GM18909 (cell line): ENCODE data around the gene ARPP21.

Experiments used
- ATAC-seq: cut with Tn5 transposase; IDR thresholded peaks from one replicate; pipeline ENCODE4 v1.9.1; 2021; ENCODE audit warnings: mild to moderate bottlenecking; ENCODE audit not compliant: unreplicated experiment, poor library complexity

Gene ARPP21

DNA sequence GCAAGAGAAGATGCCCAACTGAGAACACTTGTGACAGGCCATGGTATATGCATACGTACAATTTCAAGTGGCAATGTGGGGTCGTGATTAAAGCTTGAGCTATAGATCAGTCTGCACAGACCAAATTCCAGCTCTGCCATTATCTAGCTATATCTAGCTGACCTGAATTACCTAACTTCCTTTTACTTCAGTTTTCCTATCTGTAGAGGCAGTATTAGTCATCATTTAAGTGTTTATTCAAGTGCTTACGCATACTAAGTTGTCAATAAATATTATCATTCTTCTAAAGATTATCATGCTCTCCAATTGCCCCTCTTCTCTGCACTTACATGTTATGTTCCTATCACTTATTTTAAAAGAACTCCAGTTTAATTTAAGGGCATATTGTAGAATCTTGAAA, 87.9 kb downstream of the ARPP21 start:
- no peak for ATAC-seq

DNA sequence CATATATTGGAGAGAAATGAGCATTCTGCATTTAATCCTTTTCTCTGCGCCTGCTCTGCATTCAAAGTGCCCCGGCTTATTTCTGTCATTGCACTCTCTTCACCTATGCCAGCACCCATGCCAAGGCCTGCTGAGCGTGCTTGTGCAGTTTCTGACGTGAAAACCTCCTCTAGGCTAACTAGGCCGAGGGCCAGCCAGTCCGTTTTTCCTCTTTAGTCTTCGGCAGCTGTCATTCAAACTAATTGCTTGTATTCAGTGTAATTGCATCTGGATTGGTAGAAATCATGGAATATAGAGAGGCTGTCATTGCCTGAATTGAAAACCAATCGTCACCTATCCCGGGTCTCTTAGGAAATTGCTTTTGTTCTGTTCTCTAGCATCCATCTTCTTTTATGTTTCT, 94.0 kb downstream of the ARPP21 start:
- no peak for ATAC-seq

DNA sequence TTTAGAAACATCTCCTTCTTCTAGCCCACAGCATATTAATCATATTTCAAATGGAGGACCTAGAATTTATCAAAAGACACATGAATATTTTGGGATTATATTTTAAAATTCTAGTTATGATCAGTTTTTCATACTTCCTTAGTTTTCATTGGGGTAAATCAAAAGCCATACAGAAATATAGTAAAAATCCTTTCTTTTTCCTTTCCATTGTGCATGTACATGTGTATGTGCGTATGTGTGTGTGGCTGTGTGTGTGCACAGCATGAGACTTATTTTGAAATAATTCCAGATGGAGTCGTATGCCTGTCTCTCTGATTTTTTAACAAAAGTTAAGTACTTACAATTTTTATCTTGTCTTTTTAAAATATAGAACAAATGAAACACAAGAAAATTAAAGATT, 94.5 kb downstream of the ARPP21 start:
- no peak for ATAC-seq

DNA sequence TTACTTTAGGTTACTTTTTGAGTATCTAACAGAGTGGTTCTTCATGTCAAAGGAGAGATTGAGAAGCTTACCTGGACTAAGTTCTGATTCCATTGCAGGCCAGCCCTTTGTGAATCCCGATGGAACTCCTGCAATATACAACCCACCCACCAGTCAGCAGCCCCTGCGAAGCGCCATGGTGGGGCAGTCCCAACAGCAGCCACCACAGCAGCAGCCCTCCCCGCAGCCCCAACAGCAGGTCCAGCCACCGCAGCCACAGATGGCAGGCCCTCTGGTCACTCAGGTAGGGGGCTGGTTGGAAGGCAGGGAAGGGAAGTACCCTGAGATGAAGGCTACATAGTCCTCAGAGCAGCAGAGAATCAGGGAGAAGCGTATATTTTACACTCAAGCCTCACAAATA, 97.8 kb downstream of the ARPP21 start:
- no peak for ATAC-seq

DNA sequence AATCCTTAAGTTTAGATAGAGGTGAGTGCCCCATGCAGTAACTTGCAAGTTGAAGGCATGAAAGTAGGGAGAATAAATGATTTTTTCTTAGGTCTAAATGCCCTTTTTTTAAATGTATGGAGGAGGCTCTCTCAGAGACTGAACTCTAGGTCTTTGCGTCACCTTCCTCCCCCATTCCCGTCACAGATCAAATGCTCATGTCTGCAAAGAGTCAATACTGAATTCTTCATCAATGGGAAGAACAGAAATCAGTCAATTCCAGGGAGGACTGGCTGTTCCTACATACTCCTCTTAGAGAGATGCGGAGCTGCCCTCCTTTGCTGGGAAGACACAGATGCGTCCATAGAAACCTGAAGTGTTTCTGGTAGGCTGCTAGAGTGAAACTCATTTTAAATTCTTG, 98.2 kb downstream of the ARPP21 start:
- no peak for ATAC-seq

DNA sequence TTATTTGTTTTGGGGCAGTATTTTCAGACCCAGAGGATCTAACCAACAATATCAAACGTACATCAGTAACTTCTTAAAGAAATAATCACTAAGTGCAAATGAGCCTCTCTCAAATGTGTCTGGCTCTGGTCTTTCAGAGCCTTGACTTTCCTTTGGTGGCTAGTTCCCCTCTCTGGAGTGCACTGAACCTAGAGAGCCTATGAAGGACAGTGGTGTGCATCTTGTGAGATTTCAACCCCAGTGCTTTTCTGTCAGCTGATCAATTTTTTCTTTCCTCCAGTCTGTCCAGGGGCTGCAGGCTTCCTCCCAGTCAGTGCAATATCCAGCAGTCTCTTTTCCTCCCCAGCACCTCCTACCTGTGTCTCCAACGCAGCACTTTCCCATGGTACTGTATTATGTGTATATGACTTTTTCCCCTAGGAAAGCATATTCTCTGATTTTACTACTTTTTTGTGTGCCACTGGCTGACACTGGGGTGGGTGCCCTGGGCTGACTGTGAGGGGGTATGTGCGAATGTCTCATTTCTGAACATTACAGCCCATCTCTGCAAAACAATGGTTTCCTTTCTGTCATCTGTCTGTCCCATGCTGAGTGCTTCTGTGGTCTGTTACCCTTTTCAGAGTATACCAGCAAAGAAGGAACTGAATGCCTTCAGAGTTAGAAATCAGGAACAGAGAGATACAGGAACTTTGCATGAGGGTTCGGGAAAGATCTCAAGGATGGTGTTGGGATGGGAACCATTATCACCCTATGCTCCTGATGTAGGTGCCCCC, 98.8 kb downstream of the ARPP21 start:
- ATAC-seq: no peak

DNA sequence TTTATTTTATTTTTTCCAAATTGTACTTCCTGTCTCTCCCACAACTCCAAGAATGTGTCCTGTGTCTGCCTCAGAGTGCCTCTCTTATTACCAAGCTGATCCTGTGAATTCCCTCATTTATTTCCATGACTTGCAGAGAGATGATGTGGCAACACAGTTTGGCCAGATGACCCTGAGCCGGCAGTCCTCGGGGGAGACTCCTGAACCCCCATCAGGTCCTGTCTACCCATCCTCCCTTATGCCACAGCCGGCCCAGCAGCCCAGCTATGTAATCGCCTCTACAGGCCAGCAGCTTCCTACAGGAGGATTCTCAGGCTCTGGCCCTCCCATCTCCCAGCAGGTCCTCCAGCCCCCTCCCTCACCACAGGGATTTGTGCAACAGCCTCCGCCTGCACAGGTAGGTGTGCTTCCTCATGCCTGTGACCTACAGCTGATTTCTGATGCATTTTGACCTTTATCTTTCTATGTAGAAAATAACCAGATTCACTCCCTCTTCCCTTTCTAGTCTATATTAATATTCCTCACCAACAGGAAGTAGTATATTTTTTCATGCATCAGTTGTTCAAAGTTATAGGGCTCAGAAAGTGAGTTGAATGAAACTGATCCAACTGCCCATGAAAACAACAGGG, 100.0 kb downstream of the ARPP21 start:
- no peak for ATAC-seq

DNA sequence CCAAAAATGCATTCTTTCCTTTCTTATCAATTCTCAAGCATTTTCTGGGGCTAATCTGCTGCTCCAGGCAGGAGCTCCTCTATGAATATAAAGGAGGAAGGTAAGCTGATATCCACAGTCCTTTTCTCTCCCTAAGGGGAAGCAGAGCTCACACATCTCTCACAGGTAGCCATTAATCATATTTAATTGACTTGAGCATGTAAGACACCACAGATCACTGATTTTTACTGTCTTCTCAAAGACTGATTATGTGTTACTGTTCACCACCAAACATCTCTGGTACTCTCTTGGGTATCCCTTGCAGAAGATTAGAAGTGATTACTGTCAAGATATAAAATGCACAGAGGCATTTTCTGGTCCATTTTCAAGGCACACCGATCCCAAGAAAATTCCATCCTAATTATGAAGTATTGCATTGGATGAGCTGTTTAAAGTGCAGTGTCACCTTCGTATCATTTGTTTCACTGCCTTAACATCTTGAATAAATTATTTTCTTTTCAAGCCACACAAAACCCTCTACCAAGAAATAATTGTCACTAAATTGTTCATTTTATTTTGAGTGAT, 100.7 kb downstream of the ARPP21 start:
- ATAC-seq: no peak

DNA sequence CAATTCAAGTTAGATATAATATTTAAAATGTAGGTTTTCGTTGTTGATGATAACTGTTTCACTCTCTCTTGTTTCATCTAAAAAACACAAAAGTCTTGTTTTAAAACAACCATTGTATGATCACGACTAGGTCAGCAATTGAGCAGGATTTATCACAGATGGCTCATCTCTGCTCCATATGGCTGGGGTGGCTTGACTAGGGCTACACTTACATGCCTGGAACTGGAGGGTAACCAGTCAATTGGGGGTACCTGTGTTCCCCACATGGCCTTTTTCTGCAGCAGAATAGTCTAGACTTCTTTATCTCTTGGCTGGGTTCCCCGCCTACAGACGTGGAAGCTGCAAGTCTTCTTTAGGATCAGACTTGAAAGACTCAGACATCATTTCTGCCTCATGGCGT, 103.9 kb downstream of the ARPP21 start:
- no peak for ATAC-seq

DNA sequence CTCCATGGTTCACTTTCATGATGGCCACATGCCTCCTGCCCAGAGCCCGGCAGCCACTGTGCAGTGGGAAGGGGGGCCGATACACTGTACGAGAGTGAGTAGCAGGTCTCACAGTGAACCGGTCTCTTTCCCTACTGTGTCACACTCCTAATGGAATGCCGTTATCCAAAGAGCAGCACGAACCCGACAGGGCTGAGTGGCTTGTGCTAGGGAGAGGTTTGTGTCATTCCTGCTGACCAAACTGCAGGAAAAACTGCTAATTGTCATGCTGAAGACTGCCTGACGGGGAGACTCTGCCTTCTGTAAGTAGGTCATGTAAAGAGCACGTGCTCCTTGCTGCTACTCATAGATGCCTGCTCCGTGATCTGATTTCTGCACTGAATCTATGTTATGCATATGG, 105.1 kb downstream of the ARPP21 start:
- ATAC-seq: no peak

DNA sequence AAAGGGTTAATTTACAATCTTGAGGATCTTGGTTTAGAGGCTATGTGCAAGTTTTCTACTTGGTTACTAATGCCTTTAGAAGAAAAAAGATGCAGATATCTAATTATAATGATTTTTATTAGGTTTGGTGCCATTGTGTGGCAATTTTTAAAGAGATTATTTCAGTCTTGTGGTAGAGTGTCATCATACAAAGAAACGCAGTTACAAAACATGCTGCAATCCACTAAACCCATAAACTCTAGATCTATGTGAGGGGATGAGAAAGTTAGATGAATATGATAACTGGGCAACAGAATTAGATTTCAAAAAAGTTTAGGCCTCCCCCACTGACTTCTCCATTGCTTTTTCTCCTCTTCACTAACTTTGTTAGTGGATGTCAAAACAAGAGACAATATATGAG, 106.0 kb downstream of the ARPP21 start:
- no peak for ATAC-seq

DNA sequence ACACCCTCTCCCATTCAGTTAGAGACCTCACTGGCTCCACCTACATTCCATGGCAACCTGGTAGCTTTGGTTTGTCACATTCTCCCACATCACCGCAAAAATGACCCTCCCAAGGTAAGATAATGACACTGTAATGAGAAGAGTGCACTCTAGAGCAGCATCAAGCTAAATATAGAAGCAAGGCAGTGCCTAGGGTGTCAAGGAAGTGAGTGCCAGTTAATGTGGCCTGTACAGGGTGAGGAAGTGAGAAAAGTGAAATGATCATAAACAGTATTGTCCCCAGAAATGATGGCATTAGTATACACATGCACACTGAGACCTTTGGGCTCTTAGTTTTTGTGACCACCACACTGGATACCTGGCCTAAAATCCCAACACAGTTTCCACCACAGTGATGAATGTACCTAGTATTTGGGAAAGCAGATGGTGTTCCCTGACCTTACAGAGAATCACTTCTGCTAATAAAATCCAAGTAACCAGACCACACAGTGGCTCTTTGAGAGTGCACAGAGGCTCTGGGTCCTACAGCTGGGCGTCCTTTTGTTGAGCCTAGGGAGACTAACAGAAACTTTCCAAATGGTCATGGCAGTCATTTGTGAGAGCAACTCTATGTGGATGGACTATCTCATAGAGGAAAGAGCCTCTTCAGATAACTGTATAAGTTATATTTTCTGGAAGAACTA, 106.6 kb downstream of the ARPP21 start:
- ATAC-seq: no peak

DNA sequence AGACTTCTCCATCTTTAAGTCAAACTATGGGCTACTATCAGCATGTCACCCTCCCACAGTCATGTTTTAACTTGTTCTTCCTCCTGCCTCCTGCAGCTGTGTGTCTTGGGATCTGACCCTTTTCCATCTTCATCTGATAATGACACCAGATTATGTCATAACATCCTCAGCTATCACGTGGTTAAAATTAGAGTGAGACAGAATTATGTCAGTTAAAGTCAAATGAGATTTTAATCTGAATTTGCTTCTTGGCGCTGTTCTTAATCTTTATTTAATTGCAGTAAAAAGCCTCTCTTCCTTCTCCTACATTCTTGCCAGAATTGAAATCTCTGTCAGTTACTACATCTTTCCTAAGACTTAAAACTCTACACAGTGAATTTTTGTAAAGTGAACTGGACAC, 107.2 kb downstream of the ARPP21 start:
- ATAC-seq: no peak

DNA sequence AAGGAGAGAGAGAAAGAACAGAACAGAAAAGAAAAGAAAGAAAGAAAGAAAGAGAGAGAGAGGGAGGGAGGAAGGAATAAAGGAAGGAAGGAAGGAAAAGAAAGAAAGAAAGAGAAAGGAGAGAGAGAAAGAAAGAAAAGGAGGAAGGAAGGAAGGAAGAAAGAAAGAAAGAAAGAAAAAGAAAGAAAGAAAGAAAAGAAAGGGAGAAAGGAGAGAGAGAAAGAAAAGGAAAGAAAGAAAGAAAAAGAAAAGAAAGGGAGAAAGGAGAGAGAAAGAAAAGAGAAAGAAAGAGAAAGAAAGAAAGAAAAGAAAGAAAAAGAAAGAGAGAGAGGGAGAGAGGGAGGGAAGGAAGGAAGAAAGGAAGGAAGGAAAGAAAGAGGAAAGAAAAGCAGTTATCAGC, 108.8 kb downstream of the ARPP21 start:
- no peak for ATAC-seq

DNA sequence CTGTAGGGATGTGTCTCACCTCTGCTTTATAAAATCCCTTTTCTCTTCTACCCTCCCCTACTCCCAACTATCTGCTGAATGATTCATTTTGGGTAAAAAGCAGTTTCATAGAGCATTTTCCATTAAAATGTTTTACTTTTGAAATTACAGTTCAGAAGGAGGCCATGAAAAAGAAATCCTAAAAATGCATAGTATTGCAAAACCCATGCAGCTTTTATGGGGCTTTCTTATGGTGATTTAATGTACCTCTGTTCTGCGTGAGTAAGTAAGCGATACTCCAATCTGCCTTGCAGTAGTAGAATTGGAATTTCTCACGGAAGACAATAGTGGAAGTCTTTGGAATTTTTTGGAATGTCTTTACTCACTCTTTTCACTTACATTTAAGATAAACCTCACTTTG, 111.9 kb downstream of the ARPP21 start:
- ATAC-seq: no peak

DNA sequence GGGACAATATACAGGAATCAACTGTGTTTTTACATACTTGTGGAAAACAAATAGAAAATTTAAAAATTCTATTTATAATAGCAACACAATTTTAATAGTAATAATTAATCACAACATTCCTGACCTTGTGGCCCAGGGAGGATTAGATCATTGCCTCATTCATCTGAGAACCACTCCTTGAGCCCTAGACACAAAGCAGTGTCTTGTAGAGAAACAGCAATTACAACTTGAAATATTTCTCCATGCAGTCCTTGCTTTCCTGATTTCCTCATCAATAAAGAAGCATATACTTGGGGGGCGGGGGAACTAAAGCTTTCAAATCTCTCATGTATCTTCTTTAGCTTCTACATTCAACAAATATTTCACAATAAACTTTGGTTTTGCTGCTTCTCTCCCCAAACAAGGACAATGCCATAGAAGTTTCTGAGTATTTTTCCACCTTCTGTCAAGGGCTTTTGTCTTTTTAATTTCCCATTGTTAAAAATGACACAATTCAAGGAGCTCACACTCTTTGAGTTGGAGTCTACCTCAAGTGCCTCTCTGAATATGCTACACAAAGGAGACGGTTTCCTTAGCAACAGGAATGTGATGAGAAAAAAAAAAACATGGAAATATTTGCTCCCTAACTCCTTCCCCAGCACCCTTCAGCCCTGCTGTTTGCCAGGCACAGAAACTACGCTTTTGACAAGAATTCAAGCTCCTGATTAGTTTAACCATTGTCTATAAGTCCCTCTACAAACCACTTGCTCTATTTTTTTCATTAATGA, 118.8 kb downstream of the ARPP21 start:
- no peak for ATAC-seq

DNA sequence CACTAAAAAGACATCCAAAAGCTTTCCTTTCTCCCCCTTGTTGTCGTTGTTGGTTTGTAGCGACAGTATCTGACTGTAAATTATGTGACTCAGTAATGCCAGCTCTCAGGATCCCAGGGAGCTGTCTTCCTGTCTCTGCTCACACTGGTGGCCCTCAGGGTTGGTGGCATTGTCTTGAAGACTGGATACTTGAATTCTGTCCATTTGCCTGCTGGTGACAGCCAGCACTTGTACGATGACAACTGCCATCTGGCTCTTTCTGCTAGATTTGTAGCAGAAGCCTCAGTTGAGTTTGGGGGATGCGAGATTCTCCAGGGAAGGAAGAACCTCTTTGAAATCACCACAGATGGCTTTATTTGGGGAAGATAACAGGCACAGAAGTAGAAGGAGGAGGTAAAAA, 120.8 kb downstream of the ARPP21 start:
- ATAC-seq: no peak

DNA sequence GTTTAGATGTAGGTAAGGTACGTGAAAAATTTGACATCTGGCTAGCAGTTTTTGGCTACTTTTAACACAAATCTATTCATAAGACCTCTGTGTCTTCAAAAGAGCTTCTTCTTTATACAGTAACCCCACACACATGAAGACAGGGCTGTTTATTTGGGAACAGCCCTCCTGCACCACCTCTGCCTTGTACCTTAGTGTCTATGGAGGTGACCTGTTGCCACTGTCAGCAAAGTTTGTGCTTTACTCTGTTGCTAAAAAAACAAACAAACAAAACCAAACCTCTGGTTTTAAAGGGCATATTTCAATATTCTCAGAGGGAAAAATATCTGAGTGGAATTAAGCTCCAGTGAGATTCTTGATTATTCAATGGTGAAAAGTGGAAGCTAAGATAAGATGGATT, 122.0 kb downstream of the ARPP21 start:
- ATAC-seq: no peak

DNA sequence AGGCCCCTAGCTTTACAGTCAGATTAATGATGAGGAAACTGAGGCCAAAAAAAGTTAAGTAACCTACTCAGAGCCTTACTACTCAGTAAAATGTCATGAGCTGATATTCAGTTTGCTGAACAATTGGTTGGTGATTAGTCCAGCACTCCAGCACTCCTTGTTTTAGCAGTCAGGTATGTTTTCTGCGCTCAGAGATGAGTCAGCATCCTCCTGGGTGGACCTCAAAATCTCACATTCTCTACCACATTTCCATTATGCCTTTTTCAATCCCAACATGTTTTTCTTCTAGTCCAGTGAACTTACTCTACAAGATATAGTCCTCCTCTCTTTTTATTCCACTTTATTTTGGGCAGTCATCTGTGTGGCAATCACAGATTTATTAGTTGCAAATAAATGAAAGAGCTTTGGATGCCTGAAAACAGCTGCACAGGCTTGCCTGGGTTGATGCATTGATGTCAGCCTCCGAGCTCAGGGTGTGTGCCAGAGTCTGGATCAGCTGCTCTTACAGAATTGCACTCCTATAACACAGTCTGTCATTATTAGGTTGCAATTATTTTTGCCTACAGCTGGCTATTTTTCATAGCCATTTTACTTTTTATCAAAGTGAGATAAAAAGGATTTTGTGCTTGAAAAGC, 133.2 kb downstream of the ARPP21 start:
- ATAC-seq: no peak

DNA sequence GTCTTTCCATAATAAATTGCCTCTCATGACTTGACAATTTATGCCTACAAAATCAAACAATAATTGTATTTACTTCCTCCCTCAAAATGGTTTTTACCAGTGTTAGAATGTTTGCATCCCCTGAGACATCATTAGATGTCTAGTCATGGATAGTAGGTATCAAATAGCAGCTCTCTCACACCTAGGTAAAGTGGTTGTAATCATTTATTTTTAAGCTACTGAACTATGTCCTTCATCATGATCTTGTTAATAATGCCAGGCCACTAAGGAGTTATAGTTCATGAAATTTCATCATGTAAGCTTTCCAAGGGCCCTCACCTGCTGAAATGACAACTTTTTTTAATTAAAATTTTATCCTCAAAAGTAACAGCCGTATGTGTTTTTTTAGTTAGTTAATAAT, 134.1 kb downstream of the ARPP21 start:
- ATAC-seq: no peak
